GM12874 (cell line): Measurements from ENCODE around the gene MYADML2.

Experiments used
- CTCF ChIP-seq: IDR thresholded peaks from 2 replicates; pipeline ENCODE4 v1.5.1; 2011; ENCODE audit warnings: low read depth, mild to moderate bottlenecking, control low read depth, low read length, moderate library complexity; ENCODE audit not compliant: insufficient read depth

MYADML2 gene

GRCh38 chr17:81958633-81959342 lies 11.8 kb upstream of the MYADML2 start:
- no peak for TF ChIP-seq CTCF

DNA sequence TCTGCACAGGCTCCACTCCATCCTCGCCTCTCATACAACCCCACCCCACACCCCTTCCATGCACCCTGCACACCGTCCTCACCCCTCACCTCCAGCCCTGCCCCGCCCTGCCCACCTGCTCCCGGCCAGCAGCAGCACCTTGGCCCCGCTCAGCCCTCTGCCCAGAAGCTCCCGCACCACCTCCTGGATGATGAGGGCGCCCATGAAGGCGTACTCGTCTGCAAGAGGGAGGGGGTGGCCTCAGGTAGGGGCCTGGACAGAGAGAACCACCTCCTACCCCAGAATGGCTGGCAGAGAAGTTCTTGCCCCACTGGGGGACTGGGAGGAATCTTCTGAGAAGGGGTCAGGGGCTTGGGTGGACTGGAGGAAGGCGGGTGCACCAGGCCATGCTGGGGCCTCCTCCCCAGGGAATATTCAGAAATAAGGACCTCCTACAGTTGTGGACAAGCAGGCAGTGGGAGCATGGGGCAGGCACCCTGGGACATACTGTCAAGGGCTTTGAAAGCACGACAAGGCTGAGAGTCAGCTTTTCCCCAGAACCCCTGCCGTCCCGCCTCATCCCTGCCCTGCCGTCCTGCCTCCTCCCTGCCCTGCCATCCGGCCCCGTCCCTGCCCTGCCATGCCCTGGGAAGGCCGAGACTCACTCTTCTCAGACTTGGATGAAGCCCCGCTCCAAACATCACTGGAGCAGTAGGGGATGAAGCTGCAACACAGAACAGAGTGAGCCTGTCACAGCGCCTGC lies 10.8 kb upstream of the MYADML2 start:
- no peak for TF ChIP-seq CTCF

DNA sequence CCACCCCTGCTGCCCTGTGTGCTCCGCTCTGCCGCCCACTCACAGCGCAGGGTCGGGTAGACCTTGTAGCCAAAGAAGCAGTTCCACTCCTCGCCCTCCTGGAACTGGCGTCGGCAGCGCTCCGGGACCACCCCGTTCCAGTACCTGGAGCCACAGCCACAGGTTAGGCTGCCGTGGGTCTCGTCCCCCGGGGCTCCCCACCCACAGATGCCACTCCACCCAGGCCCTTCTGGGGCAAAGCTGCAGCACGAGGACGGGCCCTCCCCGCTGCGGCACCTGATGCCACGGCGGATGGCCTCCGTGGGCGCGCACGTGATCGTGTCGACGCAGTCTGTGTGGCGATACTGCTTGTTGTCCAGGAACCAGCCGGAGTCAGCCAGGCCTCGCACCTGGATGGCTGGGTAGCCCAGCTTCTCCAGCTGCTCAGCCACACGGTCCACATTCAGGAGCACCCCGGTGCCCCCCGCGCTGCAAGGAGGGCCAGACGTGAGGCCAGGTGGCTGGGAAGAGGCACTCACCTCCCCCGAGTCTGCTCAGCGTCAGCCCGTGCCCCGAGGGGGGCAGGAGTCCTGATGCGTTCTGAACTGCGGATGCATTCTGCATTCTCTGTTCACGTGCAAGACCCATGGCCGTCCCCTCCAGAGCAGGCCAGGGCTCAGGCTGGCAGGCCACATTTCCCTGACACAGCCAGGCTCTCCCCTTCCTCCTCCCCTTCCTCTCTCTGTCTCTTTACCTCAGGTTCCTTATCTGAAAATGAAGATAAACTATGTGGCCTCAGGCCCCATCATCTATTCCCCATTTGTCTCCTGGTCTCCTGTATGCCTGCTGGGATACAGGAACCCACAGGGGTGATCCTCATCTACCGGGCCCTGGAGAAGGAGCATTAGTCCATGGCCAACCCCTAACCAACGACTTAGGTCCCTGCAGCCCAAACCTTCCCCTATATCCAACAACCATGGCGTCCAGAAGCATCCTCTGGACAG lies 9.9 kb upstream of the MYADML2 start:
- TF ChIP-seq CTCF = no peak

- no peak for TF ChIP-seq CTCF
These were observed 8.9 kb upstream of the MYADML2 start for GRCh38 chr17:81955756-81956544.

DNA sequence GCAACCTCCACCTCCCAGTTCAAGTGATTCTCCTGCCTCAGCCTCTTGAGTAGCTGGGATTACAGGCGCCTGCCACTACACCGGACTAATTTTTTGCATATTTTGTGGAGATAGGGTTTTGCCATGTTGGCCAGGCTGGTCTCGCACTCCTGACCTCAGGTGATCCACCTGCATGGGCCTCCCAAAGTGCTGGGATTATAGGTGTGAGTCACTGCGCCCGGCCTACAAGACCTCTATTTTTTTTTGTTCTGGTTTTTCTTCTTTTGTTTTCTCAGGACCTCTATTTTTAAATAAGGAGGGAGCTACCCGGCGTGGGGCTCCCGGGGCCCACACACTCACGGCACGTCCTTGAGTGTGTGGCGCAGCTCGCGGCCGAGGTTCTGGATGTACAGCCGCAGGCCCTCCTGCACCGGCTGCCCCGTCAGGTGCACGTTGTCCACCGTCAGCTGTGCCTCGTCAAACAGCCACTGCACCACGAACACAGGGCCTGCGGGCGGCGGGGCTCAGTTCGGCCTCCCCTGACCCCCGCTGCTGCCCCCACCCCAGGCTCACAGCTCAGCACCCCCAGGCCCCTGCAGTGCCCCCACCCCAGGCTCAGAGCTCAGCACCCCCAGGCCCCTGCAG lies 8.1 kb upstream of the MYADML2 start:
- no peak for TF ChIP-seq CTCF

GRCh38 chr17:81954131-81955057 lies 7.4 kb upstream of the MYADML2 start:
- no peak for TF ChIP-seq CTCF
